Stimulated activated CD4-positive, alpha-beta T cell treated with anti-CD3 and anti-CD28 coated beads, Interleukin-1b, Interleukin-23, amount 100 ng/mL, for 1 hour (primary cell): Measurements from ENCODE around the gene IFI35.
"Not testable (repeated sequence)": the region's sequence is repeated elsewhere in the genome, so short reads cannot be mapped to it uniquely, and the experiment has no call there.

Source experiments
- DNase-seq, 2 donors: peaks; one replicate each; pipeline ENCODE4 v3.0.0-alpha.2; 2020; ENCODE audit warnings: low read depth in 2 of 2

The IFI35 gene

GRCh38 chr17:43006639-43007551, at the start of gene IFI35:
IFI35 (plus strand) TSS chr17:43006784; CDS start chr17:43006948, 164 bp downstream.
- peak; percentile 65 to 70 for DNase-seq

GRCh38 chr17:42964161-42964932, 42.2 kb upstream of the IFI35 start, which contains the start of gene AARSD1:
AARSD1 (minus strand) TSS chr17:42964454; CDS start chr17:42964440, 14 bp downstream.
- DNase-seq = peak; percentile 61 to 64

GRCh38 chr17:42967925-42968324, 38.7 kb upstream of the IFI35 start:
- no peak for DNase-seq

GRCh38 chr17:42969001-42969581, 37.5 kb upstream of the IFI35 start:
- no peak for DNase-seq

- DNase-seq = no peak
Measured at GRCh38 chr17:42971589-42971988, 35.0 kb upstream of the IFI35 start.

GRCh38 chr17:42973323-42973722, 33.3 kb upstream of the IFI35 start:
- not testable (repeated sequence) for DNase-seq

- DNase-seq = no peak
Measured at GRCh38 chr17:42975265-42975664, 31.3 kb upstream of the IFI35 start.

GRCh38 chr17:42975701-42976100, 30.9 kb upstream of the IFI35 start:
- DNase-seq = not testable (repeated sequence)

GRCh38 chr17:42979511-42980273, 26.9 kb upstream of the IFI35 start, which contains the start of gene PTGES3L:
PTGES3L (minus strand) TSS chr17:42980080; CDS start chr17:42980053, 27 bp downstream.
- no peak for DNase-seq

- peak; percentile 79 to 85 for DNase-seq
Measured at GRCh38 chr17:42980274-42980765, 26.3 kb upstream of the IFI35 start, which contains the start of gene RUNDC1. RUNDC1 (plus strand) TSS chr17:42980565; CDS start chr17:42980577, 12 bp downstream.

GRCh38 chr17:42980766-42981397, 25.7 kb upstream of the IFI35 start:
- no peak for DNase-seq

GRCh38 chr17:42982266-42982665, 24.3 kb upstream of the IFI35 start:
- no peak for DNase-seq

GRCh38 chr17:42985225-42985624, 21.4 kb upstream of the IFI35 start:
- no peak for DNase-seq

- no peak for DNase-seq
Measured at GRCh38 chr17:42989141-42989540, 17.4 kb upstream of the IFI35 start.

- no peak for DNase-seq
Measured at GRCh38 chr17:42989726-42990652, 16.6 kb upstream of the IFI35 start.

GRCh38 chr17:42991471-42991870, 15.1 kb upstream of the IFI35 start:
- no peak for DNase-seq

GRCh38 chr17:42992872-42993271, 13.7 kb upstream of the IFI35 start:
- DNase-seq = no peak

- DNase-seq = not testable (repeated sequence)
Measured at GRCh38 chr17:42993913-42994312, 12.7 kb upstream of the IFI35 start.

GRCh38 chr17:42997390-42997983, 9.1 kb upstream of the IFI35 start:
- no peak for DNase-seq
